ENCODE results near the gene ICA1.

ICA1 gene

DNA sequence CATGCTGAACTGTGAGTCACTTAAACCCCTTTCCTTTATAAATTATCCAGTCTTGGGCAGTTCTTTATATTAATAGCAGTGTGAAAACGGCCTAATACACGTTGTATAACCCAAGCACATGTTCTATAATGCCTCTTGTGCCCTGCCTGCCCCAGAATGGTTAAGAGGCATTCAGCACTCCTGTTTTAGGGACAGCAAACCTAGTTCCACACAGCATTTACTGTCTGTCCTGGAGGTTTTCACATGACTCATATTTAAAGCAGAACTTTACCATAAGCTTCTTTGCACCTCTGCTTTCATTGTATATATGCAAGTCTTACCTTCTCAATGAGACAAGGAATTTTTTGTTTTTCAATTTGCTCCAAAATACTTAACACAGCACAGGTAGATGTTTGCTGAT, 144.8 kb downstream of the ICA1 start:
- Histone ChIP-seq H3K9ac (ENCODE audit: low read length) (no peak overlapping the region), H3K27me3 (replicated peaks; ENCODE audit: insufficient read depth, low read length) (no peaks in the 10 kb centered on the region), H3K4me3 (ENCODE audit: low read length) (no peak overlapping the region), H3K27ac (ENCODE audit: low read length) (no peak overlapping the region), H3K9me3 (replicated peaks; ENCODE audit: insufficient read depth, low read length) (no peaks in the 10 kb centered on the region), H3F3A (ENCODE audit: insufficient read depth, low read length) (peaks cover 18% of the 10 kb centered on the region), H3K9me2 (replicated peaks; ENCODE audit: insufficient read depth, low read length) (no peaks in the 10 kb centered on the region), H2AFZ (ENCODE audit: low read length) (no peak overlapping the region), H3K36me3 (replicated peaks; ENCODE audit: insufficient read depth, low read length) (no peaks in the 10 kb centered on the region), H3K4me2 (ENCODE audit: low read depth, low read length) (no peak overlapping the region), H3K4me1 (ENCODE audit: low read length) (peaks cover 36% of the 10 kb centered on the region), H3K79me2 (ENCODE audit: low read length) (no peaks in the 10 kb centered on the region), H4K20me1 (ENCODE audit: insufficient read depth, low read length) (no peaks in the 10 kb centered on the region)
- TF ChIP-seq EZH2phosphoT487 (IDR thresholded peaks at IDR 0.05; ENCODE audit: low read length) (no peak), EZH2 (optimal IDR thresholded peaks at IDR 0.05; ENCODE audit: low read depth, low read length) (no peak)
- TF ChIP-seq, protein P1, sequence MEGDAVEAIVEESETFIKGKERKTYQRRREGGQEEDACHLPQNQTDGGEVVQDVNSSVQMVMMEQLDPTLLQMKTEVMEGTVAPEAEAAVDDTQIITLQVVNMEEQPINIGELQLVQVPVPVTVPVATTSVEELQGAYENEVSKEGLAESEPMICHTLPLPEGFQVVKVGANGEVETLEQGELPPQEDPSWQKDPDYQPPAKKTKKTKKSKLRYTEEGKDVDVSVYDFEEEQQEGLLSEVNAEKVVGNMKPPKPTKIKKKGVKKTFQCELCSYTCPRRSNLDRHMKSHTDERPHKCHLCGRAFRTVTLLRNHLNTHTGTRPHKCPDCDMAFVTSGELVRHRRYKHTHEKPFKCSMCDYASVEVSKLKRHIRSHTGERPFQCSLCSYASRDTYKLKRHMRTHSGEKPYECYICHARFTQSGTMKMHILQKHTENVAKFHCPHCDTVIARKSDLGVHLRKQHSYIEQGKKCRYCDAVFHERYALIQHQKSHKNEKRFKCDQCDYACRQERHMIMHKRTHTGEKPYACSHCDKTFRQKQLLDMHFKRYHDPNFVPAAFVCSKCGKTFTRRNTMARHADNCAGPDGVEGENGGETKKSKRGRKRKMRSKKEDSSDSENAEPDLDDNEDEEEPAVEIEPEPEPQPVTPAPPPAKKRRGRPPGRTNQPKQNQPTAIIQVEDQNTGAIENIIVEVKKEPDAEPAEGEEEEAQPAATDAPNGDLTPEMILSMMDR (IDR thresholded peaks at IDR 0.05; ENCODE audit: low read length): no peak
- DNase-seq: no peak

DNA sequence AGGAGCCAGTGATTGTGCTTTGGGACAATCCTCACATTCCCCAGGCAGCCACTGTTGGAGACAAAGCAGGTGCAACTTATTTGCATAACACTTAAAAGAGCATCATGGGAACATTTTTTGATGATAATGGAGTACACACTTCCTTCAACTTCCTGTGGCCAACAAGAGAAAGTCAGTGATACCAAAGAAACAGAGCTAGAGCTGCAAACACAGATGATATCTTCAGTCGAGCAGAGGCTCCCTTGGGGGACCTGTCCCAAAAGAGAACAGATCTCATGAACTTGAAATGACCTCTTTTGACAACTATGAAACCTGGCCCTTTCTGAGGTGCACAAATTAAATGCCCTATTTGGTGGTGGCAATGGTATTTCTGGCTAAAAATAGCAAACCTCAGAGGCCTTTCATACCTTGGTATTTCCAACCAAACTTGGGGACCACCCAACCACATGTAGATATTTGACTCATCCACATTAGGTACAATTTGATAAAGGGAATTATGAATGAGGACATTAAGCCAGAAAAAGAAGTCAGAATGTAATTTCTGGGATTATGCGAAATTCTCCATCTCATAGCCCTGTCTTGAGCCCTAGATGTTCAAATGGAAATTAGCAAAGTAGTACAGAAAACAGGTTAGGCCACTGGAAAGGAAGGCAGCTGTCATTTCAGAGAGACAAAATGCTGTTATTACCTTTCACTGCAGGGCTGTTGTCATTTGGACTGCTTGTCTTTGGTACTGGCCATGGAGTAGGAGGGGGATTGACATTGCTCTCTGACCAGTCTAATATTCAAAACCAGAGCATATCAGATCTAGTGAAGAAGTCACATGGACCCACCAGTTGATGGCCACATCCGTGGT, 146.2 kb downstream of the ICA1 start:
- DNase-seq: peak; percentile 82
- Histone ChIP-seq H3K9ac (ENCODE audit: low read length) (no peak overlapping the region), H3K4me1 (ENCODE audit: low read length) (peaks cover 36% of the 10 kb centered on the region), H3K9me2 (replicated peaks; ENCODE audit: insufficient read depth, low read length) (no peaks in the 10 kb centered on the region), H4K20me1 (ENCODE audit: insufficient read depth, low read length) (no peaks in the 10 kb centered on the region), H3K4me3 (ENCODE audit: low read length) (no peak overlapping the region), H3K27ac (ENCODE audit: low read length) (peak overlapping the region; percentile 73; the same call in 1 of the 2 replicates), H3K79me2 (ENCODE audit: low read length) (no peaks in the 10 kb centered on the region), H2AFZ (ENCODE audit: low read length) (no peak overlapping the region), H3K4me2 (ENCODE audit: low read depth, low read length) (peak overlapping the region; percentile 15; the same call in 1 of the 2 replicates), H3K36me3 (replicated peaks; ENCODE audit: insufficient read depth, low read length) (no peaks in the 10 kb centered on the region), H3K9me3 (replicated peaks; ENCODE audit: insufficient read depth, low read length) (no peaks in the 10 kb centered on the region), H3F3A (ENCODE audit: insufficient read depth, low read length) (peaks cover 18% of the 10 kb centered on the region), H3K27me3 (replicated peaks; ENCODE audit: insufficient read depth, low read length) (no peaks in the 10 kb centered on the region)
- no peak for TF ChIP-seq EZH2phosphoT487 (IDR thresholded peaks at IDR 0.05; ENCODE audit: low read length)
- no peak for TF ChIP-seq EZH2 (optimal IDR thresholded peaks at IDR 0.05; ENCODE audit: low read depth, low read length)
- TF ChIP-seq, protein P1 (IDR thresholded peaks at IDR 0.05; ENCODE audit: low read length): no peak

DNA sequence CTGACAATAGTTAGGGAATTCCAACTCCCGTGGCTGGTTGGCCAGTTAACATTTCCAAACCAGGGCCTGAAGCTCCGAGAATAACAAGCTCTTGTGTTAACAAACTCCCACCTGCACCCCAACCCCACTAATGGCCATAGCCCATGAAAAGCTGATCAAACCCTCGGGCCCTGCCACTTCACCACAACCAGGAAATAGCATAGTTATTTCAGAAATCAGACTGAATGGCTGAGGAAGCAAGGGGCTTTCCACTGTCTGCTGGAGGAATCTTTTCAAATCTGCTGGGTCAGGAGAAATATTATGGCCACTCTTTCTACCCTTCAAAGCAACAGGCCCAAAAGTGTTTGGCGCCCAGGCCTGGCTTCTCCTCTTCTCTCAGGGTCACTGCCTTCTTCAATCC, 147.8 kb downstream of the ICA1 start:
- H2AFZ ChIP-seq (ENCODE audit: low read length): peak overlapping the region; percentile 66
- no peaks in the 10 kb centered on the region for H3K36me3 ChIP-seq (replicated peaks; ENCODE audit: insufficient read depth, low read length)

More for the DNA sequence above, 147.8 kb downstream of the ICA1 start:
- Histone ChIP-seq H3K9ac (ENCODE audit: low read length) (no peak overlapping the region; the same call in 1 of the 2 replicates), H3K9me3 (replicated peaks; ENCODE audit: insufficient read depth, low read length) (no peaks in the 10 kb centered on the region), H3K9me2 (replicated peaks; ENCODE audit: insufficient read depth, low read length) (no peaks in the 10 kb centered on the region), H3K4me2 (ENCODE audit: low read depth, low read length) (peak overlapping the region; percentile 15), H4K20me1 (ENCODE audit: insufficient read depth, low read length) (no peaks in the 10 kb centered on the region), H3K79me2 (ENCODE audit: low read length) (no peaks in the 10 kb centered on the region), H3F3A (ENCODE audit: insufficient read depth, low read length) (peaks cover 18% of the 10 kb centered on the region), H3K27ac (ENCODE audit: low read length) (peak overlapping the region; percentile 73), H3K4me1 (ENCODE audit: low read length) (peaks cover 36% of the 10 kb centered on the region), H3K27me3 (replicated peaks; ENCODE audit: insufficient read depth, low read length) (no peaks in the 10 kb centered on the region), H3K4me3 (ENCODE audit: low read length) (no peak overlapping the region)
- TF ChIP-seq, protein P1 (IDR thresholded peaks at IDR 0.05; ENCODE audit: low read length): no peak
- TF ChIP-seq EZH2phosphoT487 (IDR thresholded peaks at IDR 0.05; ENCODE audit: low read length) (no peak), EZH2 (optimal IDR thresholded peaks at IDR 0.05; ENCODE audit: low read depth, low read length) (no peak)
- peak; percentile 82 for DNase-seq
